Activated CD8-positive, alpha-beta T cell treated with anti-CD3 and anti-CD28 coated beads for 36 hours (primary cell): ENCODE measurements around the gene REL. TPM values are rescaled to one million over a fixed set of nuclear protein-coding genes. Genes with fewer than 3 reads are reported as not detected.

Experiments used
- ATAC-seq: fragments of 200-7000 bp; cut with Tn5 transposase; one replicate; pipeline ENCODE4 v1.10.0; 2021; ENCODE audit warnings: mild to moderate bottlenecking, moderate library complexity
- CTCF ChIA-PET: fragments of 350-600 bp; sonication (Branson Sonifier 250); formaldehyde crosslinking; loops from one replicate; lab custom pipeline; 2021; ENCODE audit warnings: antibody characterized with exemption; lab: Charles Lee
- POLR2A ChIA-PET: fragments of 350-600 bp; sonication (Branson Sonifier 250); formaldehyde crosslinking; loops from one replicate; lab custom pipeline; 2021; ENCODE audit warnings: antibody characterized with exemption; lab: Charles Lee
- DNase-seq: peaks from one replicate; pipeline ENCODE4 v3.0.0-alpha.2; 2020
- H3K27ac Mint-ChIP-seq: one replicate; pipeline ENCODE4 v1.8.0; 2021; ENCODE audit warnings: mild to moderate bottlenecking, mixed read lengths
- H3K27me3 Mint-ChIP-seq: one replicate; pipeline ENCODE4 v1.8.0; 2021; ENCODE audit warnings: mixed read lengths
- H3K36me3 Mint-ChIP-seq: one replicate; pipeline ENCODE4 v1.8.0; 2021; ENCODE audit warnings: low read depth, mixed read lengths
- H3K4me1 Mint-ChIP-seq: one replicate; pipeline ENCODE4 v1.8.0; 2021; ENCODE audit warnings: low read depth, mixed read lengths
- H3K4me3 Mint-ChIP-seq: one replicate; pipeline ENCODE4 v1.8.0; 2021; ENCODE audit warnings: mild to moderate bottlenecking, moderate library complexity, mixed read lengths
- H3K9me3 Mint-ChIP-seq: one replicate; pipeline ENCODE4 v1.8.0; 2021; ENCODE audit warnings: mixed read lengths
- CTCF ChIP-seq: fragments of 200-600 bp; IDR thresholded peaks from one replicate; pipeline ENCODE4 v1.8.0; 2022; ENCODE audit warnings: antibody characterized with exemption, mild to moderate bottlenecking
- intact Hi-C: fragments of 100-400 bp; cut with micrococcal nuclease; formaldehyde crosslinking; loops from one replicate; pipeline ENCODE4 v1.10.0; 2022
- total RNA-seq, 2 experiments: library from RNA; stranded (reverse); gene quantifications; one replicate each; pipeline ENCODE4 v1.2.3, GENCODE V29; 2021

The REL gene
- total RNA-seq, 2 experiments from 2014 or later: 84.7 to 85.3 TPM

DNA sequence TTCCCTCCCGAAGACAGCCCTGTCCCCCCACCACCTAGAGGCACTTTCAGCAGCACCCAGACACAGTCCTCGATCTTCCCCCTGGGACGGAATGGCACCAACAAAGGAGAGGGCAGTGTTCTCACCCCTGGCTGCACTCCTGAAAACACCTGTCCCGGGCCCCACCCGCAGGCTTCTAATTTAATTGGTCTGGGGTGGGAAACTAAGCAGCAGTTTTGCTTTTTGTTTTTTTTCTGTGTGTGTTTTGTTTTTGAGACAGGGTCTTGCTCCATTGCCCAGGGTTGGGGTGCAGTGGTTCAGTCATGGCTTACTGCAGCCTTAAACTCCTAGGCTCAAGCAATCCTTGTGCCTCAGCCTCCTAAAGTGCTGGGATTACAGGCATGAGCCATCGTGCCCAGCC, 38.4 kb upstream of the REL start:
- Mint-ChIP-seq H3K4me1 (peaks cover 32% of the 10 kb centered on the region), H3K36me3 (no peaks in the 10 kb centered on the region), H3K27ac (no peak overlapping the region), H3K4me3 (no peak overlapping the region), H3K27me3 (no peaks in the 10 kb centered on the region), H3K9me3 (no peaks in the 10 kb centered on the region)
- no peak for TF ChIP-seq CTCF
- ATAC-seq: no peak
- POLR2A ChIA-PET: no interaction called here
- intact Hi-C loops: no loop called here
- no peak for DNase-seq
- CTCF ChIA-PET: no interaction called here

- DNase-seq (peak; percentile 60), ATAC-seq (peak; percentile 83)
- H3K4me3 Mint-ChIP-seq: peak overlapping the region; percentile 10
- no peaks in the 10 kb centered on the region for H3K27me3 Mint-ChIP-seq
- no peaks in the 10 kb centered on the region for H3K36me3 Mint-ChIP-seq
- ChIA-PET POLR2A (no interaction called here), CTCF (no interaction called here)
- no peaks in the 10 kb centered on the region for H3K9me3 Mint-ChIP-seq
- peak overlapping the region; percentile 25 for H3K27ac Mint-ChIP-seq
- intact Hi-C loops: no loop called here
- no peak for TF ChIP-seq CTCF
- peaks cover 32% of the 10 kb centered on the region for H3K4me1 Mint-ChIP-seq
Observed at GRCh38 chr2:60844105-60844504, 37.3 kb upstream of the REL start.

- H3K9me3 Mint-ChIP-seq: no peaks in the 10 kb centered on the region
- CTCF ChIA-PET: interaction anchor here (1.9 kb wide), 1 partner anchor 9 kb away, joined by 4 read pairs; no protein-coding TSS in a partner anchor
- no peak overlapping the region for H3K27ac Mint-ChIP-seq
- no peaks in the 10 kb centered on the region for H3K36me3 Mint-ChIP-seq
- H3K4me3 Mint-ChIP-seq: no peak overlapping the region
- DNase-seq: no peak
- no peaks in the 10 kb centered on the region for H3K27me3 Mint-ChIP-seq
- no peak for TF ChIP-seq CTCF
- ATAC-seq: no peak
- intact Hi-C loops: no loop called here
- POLR2A ChIA-PET: no interaction called here
- peaks cover 13% of the 10 kb centered on the region for H3K4me1 Mint-ChIP-seq
Observed at GRCh38 chr2:60847854-60848253, 33.5 kb upstream of the REL start.

DNA sequence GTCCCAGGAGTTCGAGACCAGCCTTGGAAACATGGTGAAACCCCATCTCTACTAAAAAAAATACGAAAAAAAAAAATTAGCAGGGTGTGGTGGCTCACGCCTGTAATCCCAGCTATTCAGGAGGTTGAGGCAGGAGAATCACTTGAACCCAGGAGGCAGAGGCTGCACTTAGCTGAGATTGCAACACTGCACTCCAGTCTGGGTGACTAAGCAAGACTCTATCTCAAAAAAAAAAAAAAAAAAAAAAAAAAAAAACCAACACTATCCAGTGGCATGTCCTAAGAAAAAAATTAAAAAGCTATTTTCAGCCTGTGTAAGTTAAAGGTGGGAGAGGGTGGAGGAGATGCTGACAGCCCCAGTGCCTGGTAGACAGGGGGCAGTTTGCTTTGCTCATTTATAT, 32.2 kb upstream of the REL start:
- CTCF ChIA-PET: interaction anchor here (0.6 to 1.2 kb wide), 3 partner anchors 10 to 943 kb away, joined by 3 to 4 read pairs (median 4); no protein-coding TSS in a partner anchor

More for the DNA sequence above, 32.2 kb upstream of the REL start:
- intact Hi-C loops: no loop called here
- POLR2A ChIA-PET: interaction anchor here (0.6 kb wide), 1 partner anchor 34 kb away, joined by 3 read pairs; no protein-coding TSS in a partner anchor
- Mint-ChIP-seq H3K36me3 (no peaks in the 10 kb centered on the region), H3K4me3 (no peak overlapping the region), H3K27ac (no peak overlapping the region), H3K27me3 (no peaks in the 10 kb centered on the region), H3K9me3 (no peaks in the 10 kb centered on the region), H3K4me1 (peaks cover 4% of the 10 kb centered on the region)
- DNase-seq (no peak), ATAC-seq (no peak)
- TF ChIP-seq CTCF: no peak
